22Rv1 (cell line): ENCODE measurements around the gene SMARCA4.

Experiments
- ZFX ChIP-seq: fragments of 450-650 bp; IDR thresholded peaks from 2 replicates; pipeline ENCODE4 v1.6.1; 2017; ENCODE audit warnings: antibody characterized with exemption, borderline replicate concordance
- TF ChIP-seq, protein P1 (sequence below): fragments of 450-650 bp; IDR thresholded peaks from 2 replicates; pipeline ENCODE4 v1.5.1; 2017; ENCODE audit warnings: mild to moderate bottlenecking

DNA sequence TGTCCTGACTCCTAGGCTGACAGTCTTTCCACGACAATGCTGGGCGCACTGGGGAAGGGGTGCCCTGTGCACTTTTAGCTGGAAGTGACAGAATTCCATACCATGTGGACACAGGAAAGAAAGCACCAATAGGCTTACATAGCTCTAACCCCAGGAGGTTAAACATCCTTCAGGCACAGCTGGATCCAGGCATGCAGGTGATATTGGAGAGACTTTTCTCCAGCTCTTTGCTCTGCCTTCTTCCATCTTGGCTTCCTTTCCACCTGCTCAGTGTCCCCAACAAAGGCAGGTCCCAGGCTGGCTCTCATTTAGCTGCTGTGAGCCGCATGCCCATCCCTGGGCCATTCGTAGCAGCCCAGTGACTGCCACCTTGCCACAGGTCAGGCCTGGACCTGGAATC lies 67.3 kb downstream of the SMARCA4 start:
- TF ChIP-seq, protein P1, sequence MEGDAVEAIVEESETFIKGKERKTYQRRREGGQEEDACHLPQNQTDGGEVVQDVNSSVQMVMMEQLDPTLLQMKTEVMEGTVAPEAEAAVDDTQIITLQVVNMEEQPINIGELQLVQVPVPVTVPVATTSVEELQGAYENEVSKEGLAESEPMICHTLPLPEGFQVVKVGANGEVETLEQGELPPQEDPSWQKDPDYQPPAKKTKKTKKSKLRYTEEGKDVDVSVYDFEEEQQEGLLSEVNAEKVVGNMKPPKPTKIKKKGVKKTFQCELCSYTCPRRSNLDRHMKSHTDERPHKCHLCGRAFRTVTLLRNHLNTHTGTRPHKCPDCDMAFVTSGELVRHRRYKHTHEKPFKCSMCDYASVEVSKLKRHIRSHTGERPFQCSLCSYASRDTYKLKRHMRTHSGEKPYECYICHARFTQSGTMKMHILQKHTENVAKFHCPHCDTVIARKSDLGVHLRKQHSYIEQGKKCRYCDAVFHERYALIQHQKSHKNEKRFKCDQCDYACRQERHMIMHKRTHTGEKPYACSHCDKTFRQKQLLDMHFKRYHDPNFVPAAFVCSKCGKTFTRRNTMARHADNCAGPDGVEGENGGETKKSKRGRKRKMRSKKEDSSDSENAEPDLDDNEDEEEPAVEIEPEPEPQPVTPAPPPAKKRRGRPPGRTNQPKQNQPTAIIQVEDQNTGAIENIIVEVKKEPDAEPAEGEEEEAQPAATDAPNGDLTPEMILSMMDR: no peak
- no peak for TF ChIP-seq ZFX
